DND-41 (cell line): ENCODE results near the gene NAP1L4.

Source experiments
- EZH2 ChIP-seq: IDR thresholded peaks from 3 replicates; pipeline ENCODE4 v1.6.1; 2012; ENCODE audit warnings: borderline replicate concordance, low read depth, mild to moderate bottlenecking, moderate library complexity, low read length, inconsistent platforms; ENCODE audit not compliant: severe bottlenecking
- TF ChIP-seq, protein P1 (sequence below): IDR thresholded peaks from 2 replicates; pipeline ENCODE4 v1.5.1; 2012; ENCODE audit warnings: borderline replicate concordance, low read length, moderate library complexity, mild to moderate bottlenecking; ENCODE audit not compliant: poor library complexity, severe bottlenecking; ENCODE audit errors: extremely low read depth

DNA sequence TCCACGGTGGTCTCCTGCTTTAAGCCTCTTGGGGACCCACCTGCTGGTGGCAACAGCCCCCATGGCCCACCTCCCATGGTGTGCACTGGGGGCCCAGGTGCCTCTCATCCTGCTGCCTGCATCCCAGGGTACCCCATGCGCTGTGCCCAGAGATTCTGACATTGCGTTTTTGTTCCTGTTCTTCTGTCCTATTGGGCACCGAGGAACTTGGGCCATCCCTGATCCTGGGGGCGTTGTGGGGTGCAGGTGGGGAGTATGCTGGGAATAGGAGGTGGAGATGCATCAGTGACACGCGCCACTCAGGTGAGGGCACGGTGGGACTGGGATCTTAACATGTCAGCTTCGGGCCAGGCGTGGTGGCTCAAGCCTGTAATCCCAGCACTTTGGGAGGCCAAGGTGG lies 12.4 kb upstream of the NAP1L4 start:
- TF ChIP-seq, protein P1, sequence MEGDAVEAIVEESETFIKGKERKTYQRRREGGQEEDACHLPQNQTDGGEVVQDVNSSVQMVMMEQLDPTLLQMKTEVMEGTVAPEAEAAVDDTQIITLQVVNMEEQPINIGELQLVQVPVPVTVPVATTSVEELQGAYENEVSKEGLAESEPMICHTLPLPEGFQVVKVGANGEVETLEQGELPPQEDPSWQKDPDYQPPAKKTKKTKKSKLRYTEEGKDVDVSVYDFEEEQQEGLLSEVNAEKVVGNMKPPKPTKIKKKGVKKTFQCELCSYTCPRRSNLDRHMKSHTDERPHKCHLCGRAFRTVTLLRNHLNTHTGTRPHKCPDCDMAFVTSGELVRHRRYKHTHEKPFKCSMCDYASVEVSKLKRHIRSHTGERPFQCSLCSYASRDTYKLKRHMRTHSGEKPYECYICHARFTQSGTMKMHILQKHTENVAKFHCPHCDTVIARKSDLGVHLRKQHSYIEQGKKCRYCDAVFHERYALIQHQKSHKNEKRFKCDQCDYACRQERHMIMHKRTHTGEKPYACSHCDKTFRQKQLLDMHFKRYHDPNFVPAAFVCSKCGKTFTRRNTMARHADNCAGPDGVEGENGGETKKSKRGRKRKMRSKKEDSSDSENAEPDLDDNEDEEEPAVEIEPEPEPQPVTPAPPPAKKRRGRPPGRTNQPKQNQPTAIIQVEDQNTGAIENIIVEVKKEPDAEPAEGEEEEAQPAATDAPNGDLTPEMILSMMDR = no peak
- TF ChIP-seq EZH2 = no peak
